Stimulated activated naive CD8-positive, alpha-beta T cell treated with anti-CD3 and anti-CD28 coated beads, Interleukin-15, Interleukin-2, amounts not matched to agents 100 U/mL and 50 U/mL, for 24 hours (primary cell): ENCODE data around the gene NOC2L.
"Not testable (repeated sequence)": the region's sequence is repeated elsewhere in the genome, so short reads cannot be mapped to it uniquely, and the experiment has no call there.

ENCODE experiments used
- ATAC-seq: fragments of 150-1000 bp; cut with Tn5 transposase; one replicate; pipeline ENCODE4 v1.10.0; 2021
- DNase-seq: peaks from one replicate; pipeline ENCODE4 v3.0.0; 2021

The NOC2L gene

GRCh38 chr1:903305-903704, 55.8 kb downstream of the NOC2L start:
- DNase-seq (no peak), ATAC-seq (no peak)

GRCh38 chr1:902802-903201, 56.3 kb downstream of the NOC2L start:
- no peak for DNase-seq
- ATAC-seq: no peak

GRCh38 chr1:901108-901859, 57.8 kb downstream of the NOC2L start:
- ATAC-seq (no peak), DNase-seq (no peak)

- no peak for ATAC-seq
- DNase-seq: no peak
These were observed 59.3 kb downstream of the NOC2L start for GRCh38 chr1:899636-900317.

GRCh38 chr1:897951-898350, 61.1 kb downstream of the NOC2L start:
- DNase-seq, ATAC-seq: not testable (repeated sequence)

GRCh38 chr1:897226-897625, 61.8 kb downstream of the NOC2L start:
- no peak for ATAC-seq
- DNase-seq: no peak
